ENCODE results near the gene ST8SIA1. TPM values are rescaled to one million over a fixed set of nuclear protein-coding genes. Genes with fewer than 3 reads are reported as not detected.
"Not testable (repeated sequence)": the region's sequence is repeated elsewhere in the genome, so short reads cannot be mapped to it uniquely, and the experiment has no call there.

The ST8SIA1 gene
- total RNA-seq, 2 donors from 2014 or later: 6.4 to 6.9 TPM

DNA sequence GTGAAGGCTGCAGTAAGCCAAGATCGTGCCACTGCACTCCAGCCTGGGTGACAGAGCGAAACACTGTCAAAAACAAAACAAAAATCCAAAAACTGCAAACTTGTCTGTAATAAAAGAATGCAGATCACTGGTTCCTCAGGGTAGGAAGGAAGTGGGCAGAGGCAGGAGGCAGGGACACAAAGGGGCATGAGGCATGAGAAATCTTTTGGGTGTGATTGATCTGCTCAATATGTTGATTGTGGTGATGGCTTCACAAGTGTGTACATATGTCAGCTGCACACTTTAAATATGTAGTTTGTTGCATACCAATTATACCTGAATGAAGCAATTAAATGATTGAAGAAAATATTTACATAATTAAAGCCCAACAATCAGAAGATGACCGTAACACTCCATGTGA, 170.9 kb downstream of the ST8SIA1 start:
- no peaks in the 10 kb centered on the region for H3K4me1 ChIP-seq (ENCODE audit: control insufficient read depth in 1 of 2, low read depth in 2 of 2)
- H3K4me3 ChIP-seq: no peak overlapping the region

DNA sequence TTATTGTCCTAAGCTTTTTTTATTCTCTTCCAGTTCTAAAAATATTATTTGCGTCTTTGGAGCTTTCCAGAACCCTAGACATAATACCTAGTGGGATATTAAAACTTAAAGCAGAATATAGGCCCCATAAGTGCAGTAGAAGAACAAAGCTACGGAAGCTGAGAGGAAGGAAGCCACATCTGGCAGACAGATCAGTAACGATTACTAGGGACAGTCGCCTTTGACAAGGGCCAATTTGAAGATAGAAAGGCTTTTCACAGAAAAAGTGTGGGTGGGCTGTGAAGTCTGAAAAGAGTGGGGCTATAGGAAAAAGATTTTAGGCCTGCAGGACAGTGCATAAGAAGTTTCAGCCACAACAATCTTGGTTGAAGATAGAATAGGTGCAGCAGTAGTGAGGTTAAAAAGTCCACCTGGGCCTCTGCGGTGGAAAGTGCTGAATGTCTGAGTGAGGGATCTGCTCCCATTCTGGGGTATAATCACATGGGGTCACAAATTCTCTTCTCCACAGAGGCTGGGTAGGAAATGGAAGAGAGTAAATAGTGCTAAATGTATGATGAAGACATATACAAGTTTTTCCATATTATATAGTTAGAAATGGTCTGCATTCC, 174.0 kb downstream of the ST8SIA1 start:
- Histone ChIP-seq H3K27ac (no peak overlapping the region), H3K4me1 (ENCODE audit: control insufficient read depth in 1 of 2, low read depth in 2 of 2) (no peaks in the 10 kb centered on the region), H3K27me3 (replicated peaks; ENCODE audit: insufficient read depth) (no peaks in the 10 kb centered on the region), H3K9me3 (peaks cover 2% of the 10 kb centered on the region), H3K36me3 (no peaks in the 10 kb centered on the region), H3K4me3 (no peak overlapping the region)
- TF ChIP-seq, protein P1, sequence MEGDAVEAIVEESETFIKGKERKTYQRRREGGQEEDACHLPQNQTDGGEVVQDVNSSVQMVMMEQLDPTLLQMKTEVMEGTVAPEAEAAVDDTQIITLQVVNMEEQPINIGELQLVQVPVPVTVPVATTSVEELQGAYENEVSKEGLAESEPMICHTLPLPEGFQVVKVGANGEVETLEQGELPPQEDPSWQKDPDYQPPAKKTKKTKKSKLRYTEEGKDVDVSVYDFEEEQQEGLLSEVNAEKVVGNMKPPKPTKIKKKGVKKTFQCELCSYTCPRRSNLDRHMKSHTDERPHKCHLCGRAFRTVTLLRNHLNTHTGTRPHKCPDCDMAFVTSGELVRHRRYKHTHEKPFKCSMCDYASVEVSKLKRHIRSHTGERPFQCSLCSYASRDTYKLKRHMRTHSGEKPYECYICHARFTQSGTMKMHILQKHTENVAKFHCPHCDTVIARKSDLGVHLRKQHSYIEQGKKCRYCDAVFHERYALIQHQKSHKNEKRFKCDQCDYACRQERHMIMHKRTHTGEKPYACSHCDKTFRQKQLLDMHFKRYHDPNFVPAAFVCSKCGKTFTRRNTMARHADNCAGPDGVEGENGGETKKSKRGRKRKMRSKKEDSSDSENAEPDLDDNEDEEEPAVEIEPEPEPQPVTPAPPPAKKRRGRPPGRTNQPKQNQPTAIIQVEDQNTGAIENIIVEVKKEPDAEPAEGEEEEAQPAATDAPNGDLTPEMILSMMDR (IDR thresholded peaks at IDR 0.05): no peak
- DNase-seq (ENCODE audit: low spot score) (no peak), ATAC-seq (ENCODE audit: insufficient number of reproducible peaks, low FRiP score, low read depth) (no peak)

More for the DNA sequence above, 170.9 kb downstream of the ST8SIA1 start:
- Histone ChIP-seq H3K36me3 (no peaks in the 10 kb centered on the region), H3K27ac (no peak overlapping the region), H3K27me3 (replicated peaks; ENCODE audit: insufficient read depth) (no peaks in the 10 kb centered on the region), H3K9me3 (peaks cover 2% of the 10 kb centered on the region)
- ATAC-seq (ENCODE audit: insufficient number of reproducible peaks, low FRiP score, low read depth) (no peak), DNase-seq (ENCODE audit: low spot score) (no peak)
- TF ChIP-seq, protein P1 (IDR thresholded peaks at IDR 0.05): no peak

DNA sequence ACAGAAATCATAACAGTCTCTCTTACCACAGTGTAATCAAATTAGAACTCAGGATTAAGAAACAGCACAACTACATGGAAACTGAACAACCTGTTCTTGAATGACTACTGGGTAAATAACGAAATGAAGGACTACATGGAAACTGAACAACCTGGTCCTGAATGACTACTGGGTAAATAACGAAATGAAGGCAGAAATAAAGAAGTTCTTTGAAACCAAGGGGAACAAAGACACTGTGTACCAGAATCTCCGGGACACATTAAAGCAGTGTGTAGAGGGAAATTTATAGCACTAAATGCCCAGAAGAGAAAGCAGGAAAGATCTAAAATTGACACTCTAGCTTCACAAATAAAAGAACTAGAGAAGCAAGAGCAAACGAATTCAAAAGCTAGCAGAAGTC, 185.2 kb downstream of the ST8SIA1 start:
- H3K27ac ChIP-seq: not testable (repeated sequence)

DNA sequence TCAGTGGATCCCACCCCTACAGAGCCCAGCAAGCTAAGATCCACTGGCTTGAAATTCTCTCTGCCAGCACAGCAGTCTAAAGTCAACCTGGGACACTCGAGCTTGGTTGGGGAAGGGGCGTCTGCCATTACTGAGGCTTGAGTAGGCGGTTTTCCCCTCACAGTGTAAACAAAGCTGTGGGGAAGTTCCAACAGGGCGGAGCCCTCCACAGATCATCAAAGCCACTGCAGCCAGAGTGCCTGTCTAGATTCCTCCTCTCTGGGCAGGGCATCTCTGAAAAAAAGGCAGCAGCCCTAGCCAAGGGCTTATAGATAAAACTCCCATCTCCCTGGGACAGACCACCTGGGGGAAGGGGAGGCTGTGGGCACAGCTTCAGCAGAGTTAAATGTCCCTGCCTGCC, 187.8 kb downstream of the ST8SIA1 start:
- not testable (repeated sequence) for H3K27me3 ChIP-seq (replicated peaks; ENCODE audit: insufficient read depth); H3K36me3 ChIP-seq; ATAC-seq (ENCODE audit: insufficient number of reproducible peaks, low FRiP score, low read depth); H3K4me3 ChIP-seq; H3K9me3 ChIP-seq; H3K27ac ChIP-seq; DNase-seq (ENCODE audit: low spot score); H3K4me1 ChIP-seq (ENCODE audit: control insufficient read depth in 1 of 2, low read depth in 2 of 2)

More for the DNA sequence above, 185.2 kb downstream of the ST8SIA1 start:
- not testable (repeated sequence) for H3K4me3 ChIP-seq; ATAC-seq (ENCODE audit: insufficient number of reproducible peaks, low FRiP score, low read depth); H3K36me3 ChIP-seq; H3K27me3 ChIP-seq (replicated peaks; ENCODE audit: insufficient read depth); DNase-seq (ENCODE audit: low spot score); H3K4me1 ChIP-seq (ENCODE audit: control insufficient read depth in 1 of 2, low read depth in 2 of 2); H3K9me3 ChIP-seq

Other genes starting within 250 kb of the ST8SIA1 start
- 10 to 100 TPM; 41.3 to 60.0 TPM for gene C2CD5, start 209.8 kb upstream of the ST8SIA1 start, total RNA-seq